GM19468 (cell line): Measurements from ENCODE around the gene MAPK8.
"Not testable (repeated sequence)": the region's sequence is repeated elsewhere in the genome, so short reads cannot be mapped to it uniquely, and the experiment has no call there.

Experiments
- ATAC-seq: cut with Tn5 transposase; IDR thresholded peaks from one replicate; pipeline ENCODE4 v1.9.1; 2021; ENCODE audit warnings: mild to moderate bottlenecking, moderate library complexity, moderate number of reproducible peaks; ENCODE audit not compliant: unreplicated experiment; ENCODE audit errors: extremely low read depth

The MAPK8 gene

DNA sequence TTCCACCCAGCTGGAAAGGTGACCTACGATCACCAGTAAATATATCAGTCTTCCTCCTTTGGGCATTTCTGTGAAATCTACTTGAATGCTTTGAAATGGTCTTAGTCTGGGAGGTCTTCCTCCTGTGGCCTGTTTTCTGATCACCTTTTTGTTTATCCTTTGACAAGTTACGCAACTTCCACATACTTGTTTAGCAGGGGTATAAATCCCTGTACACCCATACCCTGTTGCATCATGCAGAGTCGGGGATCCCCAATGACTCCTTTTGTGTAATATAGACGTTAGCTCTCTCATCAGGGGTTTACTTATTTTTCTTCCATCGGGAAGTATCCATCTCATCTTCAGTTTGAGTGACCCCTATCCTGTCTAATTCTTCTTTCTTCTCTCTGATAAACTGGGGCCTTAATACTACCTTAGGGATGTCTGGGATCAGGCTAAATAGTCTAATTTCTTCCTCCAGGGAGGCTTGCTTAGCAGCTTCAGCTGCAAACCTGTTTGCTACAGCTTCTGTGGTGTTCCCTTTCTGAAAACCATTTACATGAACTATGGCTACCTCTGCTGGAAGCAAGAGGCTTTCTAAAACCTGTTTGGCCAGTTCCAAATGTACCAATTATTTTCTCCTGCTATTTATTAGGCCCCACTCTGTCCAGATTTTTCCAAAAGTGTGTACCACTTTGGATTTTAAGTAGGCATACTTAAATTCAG is 25.8 kb downstream of the MAPK8 start:
- ATAC-seq: no peak

DNA sequence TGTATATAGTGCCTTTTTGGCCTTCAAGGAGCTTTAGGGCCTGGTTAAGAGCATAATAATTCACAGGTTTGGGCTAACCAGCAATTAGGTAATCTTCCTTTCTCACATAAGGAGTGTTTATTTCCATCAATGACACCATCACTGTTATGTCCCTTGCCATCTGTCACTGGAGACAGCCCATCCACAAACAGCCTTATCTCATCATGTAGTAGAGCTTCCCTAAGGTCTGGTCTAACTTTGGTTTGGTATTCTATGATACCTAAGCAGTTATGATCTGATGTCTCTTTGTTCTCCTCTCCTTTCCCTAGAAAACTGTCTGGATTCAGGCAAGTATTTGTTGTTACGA is 26.4 kb downstream of the MAPK8 start:
- ATAC-seq: no peak

DNA sequence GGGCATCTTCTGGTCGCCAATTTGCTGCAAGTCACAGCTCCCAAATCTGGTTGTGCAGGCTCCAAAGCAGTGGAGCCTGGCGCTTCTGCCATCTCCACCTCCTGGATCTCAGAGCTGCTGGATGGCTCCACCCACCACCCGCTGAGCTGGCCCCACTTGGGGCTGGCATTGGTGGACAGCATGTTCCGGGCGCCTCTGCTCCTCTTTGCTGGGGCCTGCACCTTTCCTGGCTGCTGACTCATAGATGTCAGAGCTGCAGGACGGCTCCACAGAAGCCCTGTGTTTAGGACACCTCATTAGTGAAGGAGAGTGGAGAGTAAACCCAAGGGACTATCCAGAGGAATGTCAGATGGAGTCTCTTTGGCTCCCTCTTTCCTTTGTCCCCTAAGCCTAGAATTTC is 27.4 kb downstream of the MAPK8 start:
- ATAC-seq: no peak

DNA sequence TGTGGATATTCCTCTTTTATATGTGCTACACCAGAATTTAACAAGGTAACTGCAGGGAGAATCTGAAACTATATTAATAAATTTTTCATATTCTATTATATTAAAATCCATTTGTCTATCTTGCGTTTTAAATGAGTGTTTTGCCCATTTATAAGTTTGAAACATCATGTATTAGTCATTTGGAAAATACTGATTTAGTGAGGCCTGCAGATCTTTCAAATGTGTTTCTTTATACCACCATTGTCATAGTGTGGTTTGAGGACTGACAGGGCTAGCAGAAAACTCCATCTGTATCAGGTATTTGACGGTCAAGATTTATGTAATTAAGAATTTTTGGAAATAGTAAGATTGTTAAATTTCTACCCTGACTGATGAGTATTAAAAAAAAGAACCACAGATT is 29.3 kb downstream of the MAPK8 start:
- no peak for ATAC-seq

DNA sequence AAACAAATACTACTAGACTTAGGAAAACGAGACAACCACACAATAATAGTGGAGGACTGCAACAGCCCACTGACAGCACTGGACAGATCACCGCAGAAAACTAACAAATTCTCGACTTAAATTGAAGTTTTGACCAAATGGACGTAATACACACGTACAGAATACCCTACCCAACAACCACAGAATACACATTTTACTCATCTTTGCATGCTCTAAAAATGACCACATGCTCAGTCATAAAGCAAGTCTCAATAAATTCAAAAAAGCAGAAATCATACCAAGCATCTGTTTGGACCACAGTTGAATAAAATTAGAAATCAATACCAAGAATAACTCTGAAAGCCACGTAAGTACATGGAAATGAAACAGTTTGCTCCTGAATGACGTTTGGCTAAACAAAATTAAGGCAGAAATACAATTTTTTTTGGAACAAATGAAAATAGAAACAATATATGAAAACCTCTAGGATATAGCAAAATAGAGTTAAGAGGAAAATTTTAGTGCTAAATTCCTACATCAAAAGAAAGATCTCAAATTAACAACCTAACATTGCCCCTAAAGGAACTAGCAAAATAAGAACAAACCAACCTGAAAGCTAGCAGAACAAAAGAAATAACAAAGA is 30.6 kb downstream of the MAPK8 start:
- peak; percentile 64 for ATAC-seq

DNA sequence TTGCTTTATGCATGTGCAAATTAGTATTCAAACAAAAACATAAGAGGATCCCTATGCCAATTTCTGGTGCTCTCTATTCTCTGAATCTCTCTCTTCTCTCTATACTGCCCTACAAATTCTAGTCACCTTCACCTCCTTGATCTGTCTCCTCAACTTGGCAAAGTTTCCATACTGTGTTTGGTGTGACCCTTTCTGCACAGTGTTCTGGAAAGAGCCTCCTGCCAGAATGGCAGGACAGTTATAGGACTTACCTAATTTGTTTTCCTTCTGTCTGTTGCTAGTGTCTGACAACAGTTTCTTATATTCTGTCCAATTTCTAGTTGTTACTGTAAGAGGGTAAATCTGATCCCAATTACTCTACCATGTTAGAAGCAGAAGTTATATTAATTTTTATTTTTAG is 34.3 kb downstream of the MAPK8 start:
- no peak for ATAC-seq

DNA sequence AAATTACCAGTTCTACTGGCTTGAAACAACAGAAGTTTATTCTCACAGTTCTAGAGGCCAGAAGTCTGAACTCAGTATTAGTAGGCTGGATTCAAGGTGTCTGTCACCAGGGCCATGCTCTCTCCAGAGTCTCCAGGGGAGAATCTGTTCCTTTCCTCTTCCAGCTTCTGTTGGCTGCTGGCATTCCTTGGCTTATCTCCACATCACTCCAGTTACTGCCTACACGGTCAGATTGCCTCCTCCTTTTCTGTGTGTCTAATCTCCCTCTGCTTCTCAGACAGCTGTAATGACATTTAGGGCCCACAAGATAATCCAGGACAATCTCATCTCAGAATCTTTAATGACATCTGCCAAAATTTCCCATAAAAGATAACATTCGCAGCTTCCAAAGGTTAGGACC is 36.6 kb downstream of the MAPK8 start:
- ATAC-seq: no peak

DNA sequence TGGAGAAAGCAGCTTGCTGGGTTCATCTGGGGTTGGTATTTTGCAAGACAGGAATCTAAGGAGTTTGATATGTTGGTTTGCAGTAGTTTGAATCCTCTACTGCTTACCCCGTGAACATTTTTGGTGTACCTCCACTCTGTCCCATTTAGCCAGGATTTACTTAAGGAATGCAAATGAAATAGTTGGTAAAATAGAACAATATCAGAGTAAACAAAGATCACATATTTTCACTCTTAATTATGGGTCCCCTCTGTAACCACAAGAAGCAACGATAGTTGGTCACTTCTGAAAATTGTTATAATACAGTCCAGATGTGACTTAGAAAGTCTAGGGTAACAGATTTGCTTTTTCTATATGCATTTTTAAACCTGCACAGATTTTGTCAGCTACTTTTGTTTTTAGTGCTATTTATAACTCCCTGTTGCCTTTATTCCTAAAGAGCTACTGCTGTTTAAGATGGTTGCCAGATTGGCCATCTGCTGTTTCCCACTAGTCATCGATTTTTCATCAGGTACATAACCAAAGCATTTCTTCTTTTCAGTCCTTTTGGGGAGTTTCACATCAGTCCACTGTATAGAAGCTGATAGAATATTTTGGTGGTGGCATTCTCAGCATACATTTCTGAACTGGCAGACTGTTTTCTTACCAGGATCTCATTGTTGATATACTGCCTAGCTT is 37.6 kb downstream of the MAPK8 start:
- ATAC-seq: no peak

DNA sequence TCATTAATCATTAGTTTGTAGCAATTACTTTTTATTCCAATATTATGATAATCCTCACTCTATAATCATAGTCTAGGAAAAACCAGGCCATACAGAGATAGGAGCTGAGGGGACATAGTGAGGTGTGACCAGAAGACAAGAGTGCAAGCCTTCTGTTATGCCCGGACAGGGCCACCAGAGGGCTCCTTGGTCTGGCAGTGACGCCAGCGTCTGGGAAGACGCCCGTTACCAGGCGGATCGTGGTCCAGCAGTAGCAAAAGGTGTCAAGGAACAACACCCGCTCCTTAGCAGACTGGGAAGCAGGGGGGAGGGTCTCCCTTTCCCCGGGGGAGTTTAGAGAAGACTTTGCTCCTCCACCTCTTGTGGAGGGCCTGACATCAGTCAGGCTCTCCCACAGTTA is 39.8 kb downstream of the MAPK8 start:
- not testable (repeated sequence) for ATAC-seq

DNA sequence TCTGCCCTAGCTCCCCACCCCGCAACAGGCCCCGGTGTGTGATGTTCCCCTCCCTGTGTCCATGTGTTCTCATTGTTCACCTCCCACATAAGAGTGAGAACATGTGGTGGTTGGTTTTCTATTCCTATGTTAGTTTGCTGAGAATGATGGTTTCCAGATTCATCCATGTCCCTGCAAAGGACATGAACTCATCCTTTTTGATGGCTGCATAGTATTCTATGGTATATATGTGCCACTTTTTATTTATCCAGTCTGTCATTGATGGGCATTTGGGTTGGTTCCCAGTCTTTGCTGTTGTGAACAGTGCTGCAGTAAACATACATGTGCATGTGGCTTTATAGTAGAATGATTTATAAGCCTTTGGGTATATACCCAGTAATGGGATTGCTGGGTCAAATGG is 41.1 kb downstream of the MAPK8 start:
- ATAC-seq: not testable (repeated sequence)

DNA sequence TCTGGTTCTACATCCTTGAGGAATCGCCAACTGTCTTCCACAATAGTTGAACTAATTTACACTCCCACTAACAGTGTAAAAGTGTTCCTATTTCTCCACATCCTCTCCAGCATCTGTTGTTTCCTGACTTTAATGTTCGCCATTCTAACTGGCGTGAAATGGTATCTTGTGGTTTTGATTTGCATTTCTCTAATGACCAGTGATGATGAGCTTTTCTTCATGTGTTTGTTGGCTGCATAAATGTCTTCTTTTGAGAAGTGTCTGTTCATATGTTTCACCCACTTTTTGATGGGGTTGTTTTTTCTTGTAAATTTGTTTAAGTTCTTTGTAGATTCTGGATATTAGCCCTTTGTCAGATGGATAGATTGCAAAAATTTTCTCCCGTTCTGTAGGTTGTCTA is 41.5 kb downstream of the MAPK8 start:
- ATAC-seq: not testable (repeated sequence)

DNA sequence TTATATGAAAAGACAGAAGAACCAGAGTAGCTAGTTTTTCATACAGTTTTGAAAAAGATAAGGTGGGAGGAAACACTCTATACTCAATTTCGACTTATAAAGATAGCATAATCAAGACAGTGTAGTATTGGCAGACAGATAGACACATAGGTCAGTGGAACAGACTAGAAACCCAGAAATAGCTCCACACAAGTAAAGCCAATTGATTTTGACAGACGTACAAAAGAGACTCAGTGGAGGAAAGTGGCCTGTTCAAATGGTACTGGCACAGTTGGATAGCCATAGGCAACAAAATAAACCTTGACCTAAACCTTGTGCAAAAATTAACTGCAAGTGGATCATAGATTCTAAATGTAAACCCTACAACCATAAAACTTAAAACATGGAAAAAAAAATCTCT is 46.8 kb downstream of the MAPK8 start:
- ATAC-seq: no peak

DNA sequence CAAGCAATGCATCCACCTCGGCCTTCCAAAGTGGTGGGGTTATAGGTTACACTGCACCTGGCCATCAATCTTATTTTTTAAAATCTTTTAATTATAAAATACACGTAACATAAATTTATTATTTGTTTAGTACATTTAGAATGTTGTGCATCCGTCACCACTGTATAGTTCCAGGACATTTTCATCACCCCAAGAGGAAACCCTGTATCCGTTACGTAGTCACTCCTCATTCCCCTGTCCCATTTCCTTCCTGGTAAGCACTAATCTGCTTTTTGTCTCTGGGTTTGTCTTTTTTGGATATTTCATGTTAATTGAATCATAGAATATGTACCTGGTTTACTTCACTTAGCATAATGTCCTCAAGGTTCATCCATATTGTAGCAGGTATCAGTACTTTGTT is 51.2 kb downstream of the MAPK8 start:
- ATAC-seq: no peak

DNA sequence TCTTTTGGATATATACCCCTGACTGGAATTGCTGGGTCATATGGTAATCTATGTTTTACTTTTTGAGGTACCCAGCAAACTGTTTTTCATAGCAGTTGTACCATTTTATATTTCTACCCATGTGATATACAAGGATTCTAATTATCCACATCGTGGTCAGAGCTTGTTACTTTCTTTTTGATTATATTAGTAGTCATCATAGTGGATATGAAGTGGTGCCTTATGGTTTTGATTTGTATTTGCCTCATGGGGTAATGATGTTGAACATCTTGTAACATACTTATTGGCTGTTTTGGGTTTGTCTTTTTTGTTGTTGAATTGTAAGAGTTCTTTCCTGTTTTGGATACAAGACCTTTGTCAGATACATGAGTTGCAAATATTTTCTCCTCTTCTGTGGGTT is 51.7 kb downstream of the MAPK8 start:
- ATAC-seq: no peak

DNA sequence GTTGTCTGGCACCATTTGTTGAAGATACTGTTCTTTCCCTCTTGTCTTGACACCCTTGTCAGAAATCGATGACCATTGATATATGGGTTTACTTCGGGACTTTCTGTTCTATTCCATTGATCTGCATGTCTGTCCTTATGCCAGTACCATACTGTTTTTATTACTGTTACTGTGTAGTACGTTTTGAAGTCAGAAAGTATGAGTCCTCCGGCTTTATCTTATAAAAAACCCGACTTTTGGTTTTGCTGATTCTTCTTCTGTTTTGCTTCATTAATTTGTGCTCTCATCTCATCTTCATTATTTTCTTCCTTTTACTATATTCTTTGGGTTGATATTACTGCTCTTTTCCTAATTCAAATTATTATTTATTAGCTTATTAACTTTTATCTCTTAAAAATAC is 52.4 kb downstream of the MAPK8 start:
- no peak for ATAC-seq

DNA sequence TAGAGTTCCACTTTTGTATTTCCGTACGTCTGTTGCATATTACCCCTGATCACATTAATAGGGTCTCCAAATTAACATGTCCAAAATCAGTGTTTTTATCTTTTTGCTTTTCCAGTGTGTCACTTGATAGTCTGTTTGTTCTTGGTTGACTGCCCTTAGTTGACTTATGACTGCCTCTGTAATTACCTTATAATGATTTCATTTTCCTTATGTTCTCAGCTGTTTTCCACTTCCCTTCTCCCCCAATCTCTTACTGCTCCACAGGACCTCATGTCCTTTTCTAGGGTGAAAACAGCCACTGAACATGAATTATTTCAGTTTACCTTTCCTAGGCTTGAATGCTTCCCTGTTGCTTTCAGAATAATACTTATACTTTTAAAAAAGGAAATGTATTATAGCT is 54.7 kb downstream of the MAPK8 start:
- no peak for ATAC-seq

DNA sequence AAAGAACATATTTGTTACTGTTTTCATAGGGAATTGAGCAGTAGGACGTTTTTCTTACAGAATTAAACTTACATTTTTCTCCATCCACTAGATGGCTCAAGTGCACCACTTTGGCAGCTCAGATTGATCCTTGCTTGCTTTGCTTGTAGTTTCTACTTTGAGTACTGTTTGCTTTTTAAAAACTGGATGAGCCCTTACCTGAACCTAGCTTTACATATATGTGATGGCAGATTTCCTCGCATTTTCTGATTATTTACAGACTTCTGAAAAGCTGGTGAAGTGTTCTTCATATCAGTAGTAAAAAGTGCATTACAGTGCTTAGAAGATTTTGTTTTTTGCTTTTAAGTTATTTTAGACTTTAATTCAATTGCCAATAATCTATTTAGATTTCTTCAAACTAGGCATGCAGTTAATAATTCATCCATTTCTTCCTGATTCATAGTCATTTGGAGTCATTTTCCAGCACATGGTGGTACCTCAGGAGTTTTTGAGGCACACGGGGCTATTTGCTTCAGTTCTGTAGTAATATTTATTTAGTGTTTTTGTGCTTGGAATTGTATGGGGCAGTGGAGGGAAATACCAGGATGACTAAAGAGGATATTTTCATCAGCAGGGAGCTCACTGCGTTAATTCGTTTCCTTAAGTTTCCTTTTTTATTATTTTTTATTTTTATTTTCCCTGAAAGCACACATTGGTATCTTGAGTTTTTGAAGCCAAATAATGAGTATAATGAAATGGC is 57.3 kb downstream of the MAPK8 start:
- no peak for ATAC-seq

DNA sequence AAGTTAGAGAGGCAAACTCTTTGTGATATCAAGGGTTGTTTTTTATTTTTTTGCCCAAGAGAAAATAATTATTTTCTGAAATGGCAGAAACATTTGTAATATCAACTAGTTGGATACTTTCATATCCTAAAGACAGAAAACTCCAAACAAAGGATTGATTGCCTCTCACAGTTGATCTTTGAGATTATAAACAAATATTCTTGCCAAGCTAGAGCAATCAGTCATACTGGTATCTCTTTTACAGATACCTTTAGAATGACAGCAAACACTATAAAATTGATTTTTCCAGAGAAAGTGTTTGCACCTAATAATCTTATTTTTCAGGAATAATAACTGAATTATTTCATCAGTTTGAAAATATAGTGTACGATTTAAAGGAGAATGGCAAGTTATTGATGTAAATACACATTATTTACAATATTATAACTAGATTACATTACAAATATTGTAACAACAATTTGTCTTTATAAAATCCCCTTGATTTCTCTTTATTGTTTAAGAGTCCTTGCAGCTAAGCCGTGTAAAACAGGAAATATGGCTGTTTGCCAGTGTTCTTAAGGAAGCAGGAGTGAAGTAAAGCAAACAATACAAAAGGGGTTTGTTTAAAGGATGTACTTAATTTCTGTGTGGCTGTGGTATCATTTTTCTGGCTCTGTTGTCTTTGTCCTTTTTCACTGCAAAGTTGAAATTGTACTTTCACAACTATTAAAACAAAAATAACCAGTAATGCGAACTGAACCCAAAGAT is 58.4 kb downstream of the MAPK8 start:
- no peak for ATAC-seq

DNA sequence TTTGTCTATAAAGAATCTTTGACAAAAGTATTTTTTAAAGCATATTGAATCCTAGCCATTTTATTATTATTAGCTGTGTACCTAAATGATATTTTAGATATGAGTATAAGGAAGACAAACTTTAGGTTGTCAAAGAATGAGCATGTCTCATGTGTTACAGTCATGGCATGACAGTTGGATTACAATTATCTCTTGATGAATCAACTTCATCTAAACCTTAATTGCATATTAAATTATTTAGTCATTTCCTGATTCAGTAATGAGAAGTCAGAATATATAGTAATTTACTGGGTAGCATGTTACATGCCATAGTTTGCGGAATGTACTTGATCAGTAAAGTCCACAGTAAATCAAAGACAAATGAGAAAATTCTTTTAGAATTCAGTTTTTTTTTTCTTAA is 59.2 kb downstream of the MAPK8 start:
- no peak for ATAC-seq

DNA sequence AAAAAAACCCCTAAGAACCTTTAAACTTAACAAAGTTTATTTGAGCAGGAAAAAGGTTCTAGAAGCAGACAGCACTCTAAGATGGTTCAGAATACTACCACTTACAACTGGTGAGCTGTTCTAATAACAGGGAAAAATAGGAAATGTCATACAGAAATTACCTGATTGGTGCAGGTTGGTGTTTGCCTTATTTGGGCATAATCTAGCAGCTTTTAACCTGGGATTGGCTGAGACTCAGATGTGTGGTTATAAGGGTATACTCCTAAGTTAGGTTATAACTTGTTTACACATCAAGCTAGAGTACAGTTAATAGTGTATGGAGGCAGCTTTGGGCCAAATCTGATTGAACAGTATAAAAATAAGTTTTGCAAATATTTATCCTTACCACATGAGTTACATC is 59.8 kb downstream of the MAPK8 start:
- ATAC-seq: no peak
